ENCODE data around the gene DNM3.

Gene DNM3

DNA sequence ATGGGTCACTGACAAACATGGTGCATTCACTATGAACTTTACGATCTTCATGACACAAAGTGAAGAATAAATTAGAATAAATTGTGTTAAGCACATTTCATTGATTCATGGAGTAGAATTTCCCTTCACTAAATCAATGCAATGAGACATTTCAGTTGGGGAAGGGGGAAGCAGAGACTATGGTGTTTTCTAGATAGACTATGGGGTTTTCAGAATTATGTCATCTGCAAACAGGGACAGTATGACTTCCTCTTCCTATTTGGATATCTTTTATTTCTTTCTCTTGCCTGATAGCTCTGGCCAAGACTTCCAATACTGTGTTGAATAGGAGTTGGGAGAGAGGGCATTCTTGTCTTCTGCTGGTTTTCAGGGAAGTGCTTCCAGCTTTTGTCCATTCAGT lies 499.2 kb downstream of the DNM3 start:
- POLR2A ChIA-PET, result no interaction called here

DNA sequence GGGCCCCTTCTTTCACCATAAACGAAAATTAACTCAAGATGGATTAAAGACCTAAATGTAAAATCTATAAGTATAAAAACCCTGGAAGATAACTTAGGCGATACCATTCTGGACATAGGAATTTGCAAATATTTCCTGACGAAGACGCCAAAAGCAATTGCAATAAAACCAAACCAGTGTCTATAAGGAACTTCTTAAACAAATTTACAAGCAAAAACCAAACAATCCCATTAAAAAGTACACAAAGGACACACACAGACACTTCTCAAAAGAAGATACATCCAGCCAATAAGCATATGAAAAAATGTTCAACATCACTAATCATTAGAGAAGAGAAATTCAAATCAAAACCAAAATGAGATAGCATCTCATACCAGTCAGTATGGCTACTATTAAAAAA lies 500.4 kb downstream of the DNM3 start:
- ChIA-PET POLR2A (no interaction called here), CTCF (no interaction called here)
- TF ChIP-seq SP1 (IDR thresholded peaks at IDR 0.05) (no peak), CTBP1 (IDR thresholded peaks at IDR 0.05; ENCODE audit: borderline replicate concordance) (no peak), ELF4 (IDR thresholded peaks at IDR 0.05) (no peak), BHLHE40 (IDR thresholded peaks at IDR 0.05; ENCODE audit: borderline replicate concordance) (no peak), NFRKB (IDR thresholded peaks at IDR 0.05) (no peak), L3MBTL2 (conservative IDR thresholded peaks at IDR 0.05) (no peak), FOXA1 (IDR thresholded peaks at IDR 0.05) (no peak), HDGF (IDR thresholded peaks at IDR 0.05; ENCODE audit: borderline replicate concordance) (no peak), FOXK2 (IDR thresholded peaks at IDR 0.05) (no peak), FOXM1 (IDR thresholded peaks at IDR 0.05; ENCODE audit: borderline replicate concordance) (no peak), LEF1 (IDR thresholded peaks at IDR 0.05; ENCODE audit: borderline replicate concordance) (no peak), ZNF384 (IDR thresholded peaks at IDR 0.05) (no peak), TARDBP (IDR thresholded peaks at IDR 0.05) (no peak)
- DNase-seq (ENCODE audit: extremely low spot score), result no peak

More for the DNA sequence above, 499.2 kb downstream of the DNM3 start:
- no peak for TF ChIP-seq HDGF (IDR thresholded peaks at IDR 0.05; ENCODE audit: borderline replicate concordance)
- no peak for TF ChIP-seq FOXA1 (IDR thresholded peaks at IDR 0.05)
- no peak for TF ChIP-seq SUZ12 (IDR thresholded peaks at IDR 0.05)
- no peak for TF ChIP-seq CTBP1 (IDR thresholded peaks at IDR 0.05; ENCODE audit: borderline replicate concordance)
- no peak for TF ChIP-seq NFRKB (IDR thresholded peaks at IDR 0.05)
- TF ChIP-seq LEF1 (IDR thresholded peaks at IDR 0.05; ENCODE audit: borderline replicate concordance), result no peak
- TF ChIP-seq FOXM1 (IDR thresholded peaks at IDR 0.05; ENCODE audit: borderline replicate concordance), result no peak
- TF ChIP-seq, protein P1, sequence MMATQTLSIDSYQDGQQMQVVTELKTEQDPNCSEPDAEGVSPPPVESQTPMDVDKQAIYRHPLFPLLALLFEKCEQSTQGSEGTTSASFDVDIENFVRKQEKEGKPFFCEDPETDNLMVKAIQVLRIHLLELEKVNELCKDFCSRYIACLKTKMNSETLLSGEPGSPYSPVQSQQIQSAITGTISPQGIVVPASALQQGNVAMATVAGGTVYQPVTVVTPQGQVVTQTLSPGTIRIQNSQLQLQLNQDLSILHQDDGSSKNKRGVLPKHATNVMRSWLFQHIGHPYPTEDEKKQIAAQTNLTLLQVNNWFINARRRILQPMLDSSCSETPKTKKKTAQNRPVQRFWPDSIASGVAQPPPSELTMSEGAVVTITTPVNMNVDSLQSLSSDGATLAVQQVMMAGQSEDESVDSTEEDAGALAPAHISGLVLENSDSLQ (IDR thresholded peaks at IDR 0.05), result no peak
- TF ChIP-seq TARDBP (IDR thresholded peaks at IDR 0.05), result no peak
- no peak for TF ChIP-seq ZNF384 (IDR thresholded peaks at IDR 0.05)
- no peak for TF ChIP-seq L3MBTL2 (conservative IDR thresholded peaks at IDR 0.05)
- TF ChIP-seq ARNT (IDR thresholded peaks at IDR 0.05), result no peak
- TF ChIP-seq FOXK2 (IDR thresholded peaks at IDR 0.05), result no peak
- TF ChIP-seq SP1 (IDR thresholded peaks at IDR 0.05), result no peak
- no peak for TF ChIP-seq ELF4 (IDR thresholded peaks at IDR 0.05)
- no peak for TF ChIP-seq BHLHE40 (IDR thresholded peaks at IDR 0.05; ENCODE audit: borderline replicate concordance)
- DNase-seq (ENCODE audit: extremely low spot score), result no peak
- CTCF ChIA-PET, result no interaction called here

DNA sequence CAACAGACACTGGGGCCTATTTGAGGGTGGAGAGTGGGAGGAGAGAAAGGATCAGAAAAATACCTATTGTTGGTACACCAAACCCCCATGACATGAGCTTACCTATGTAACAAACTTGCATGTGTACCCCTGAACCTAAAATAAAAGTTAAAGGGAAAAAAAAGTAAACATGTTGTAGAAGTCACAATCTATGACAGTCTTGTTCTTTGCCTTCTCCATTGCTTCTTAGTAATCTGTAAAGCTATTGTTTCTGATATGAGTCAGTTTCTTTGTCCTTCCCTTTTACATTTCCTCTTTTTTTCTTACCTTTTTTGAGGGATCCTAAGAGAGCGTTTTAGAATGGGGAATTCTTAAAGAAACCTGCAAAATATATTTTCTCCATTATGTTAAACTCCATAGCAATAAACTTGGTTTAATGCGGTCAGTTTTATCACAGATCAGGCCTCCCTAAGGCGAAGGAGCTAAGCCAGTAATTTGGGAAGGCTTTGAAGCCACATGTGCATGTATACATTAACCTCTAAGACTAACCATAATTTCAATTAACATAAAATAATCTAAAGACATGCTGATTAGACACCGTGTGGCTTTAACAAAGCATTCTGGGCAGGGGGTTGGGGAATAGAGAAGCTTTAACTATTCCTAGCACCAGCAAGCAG lies 501.4 kb downstream of the DNM3 start:
- no peak for DNase-seq (ENCODE audit: extremely low spot score)
- CTCF ChIA-PET, result no interaction called here
- POLR2A ChIA-PET, result interaction anchor here (1.5 kb wide), 1 partner anchor 16 kb away, joined by 5 read pairs; no protein-coding TSS in a partner anchor
- TF ChIP-seq SP1 (IDR thresholded peaks at IDR 0.05) (no peak), FOXK2 (IDR thresholded peaks at IDR 0.05) (no peak), SUZ12 (IDR thresholded peaks at IDR 0.05) (no peak), CTBP1 (IDR thresholded peaks at IDR 0.05; ENCODE audit: borderline replicate concordance) (no peak)

DNA sequence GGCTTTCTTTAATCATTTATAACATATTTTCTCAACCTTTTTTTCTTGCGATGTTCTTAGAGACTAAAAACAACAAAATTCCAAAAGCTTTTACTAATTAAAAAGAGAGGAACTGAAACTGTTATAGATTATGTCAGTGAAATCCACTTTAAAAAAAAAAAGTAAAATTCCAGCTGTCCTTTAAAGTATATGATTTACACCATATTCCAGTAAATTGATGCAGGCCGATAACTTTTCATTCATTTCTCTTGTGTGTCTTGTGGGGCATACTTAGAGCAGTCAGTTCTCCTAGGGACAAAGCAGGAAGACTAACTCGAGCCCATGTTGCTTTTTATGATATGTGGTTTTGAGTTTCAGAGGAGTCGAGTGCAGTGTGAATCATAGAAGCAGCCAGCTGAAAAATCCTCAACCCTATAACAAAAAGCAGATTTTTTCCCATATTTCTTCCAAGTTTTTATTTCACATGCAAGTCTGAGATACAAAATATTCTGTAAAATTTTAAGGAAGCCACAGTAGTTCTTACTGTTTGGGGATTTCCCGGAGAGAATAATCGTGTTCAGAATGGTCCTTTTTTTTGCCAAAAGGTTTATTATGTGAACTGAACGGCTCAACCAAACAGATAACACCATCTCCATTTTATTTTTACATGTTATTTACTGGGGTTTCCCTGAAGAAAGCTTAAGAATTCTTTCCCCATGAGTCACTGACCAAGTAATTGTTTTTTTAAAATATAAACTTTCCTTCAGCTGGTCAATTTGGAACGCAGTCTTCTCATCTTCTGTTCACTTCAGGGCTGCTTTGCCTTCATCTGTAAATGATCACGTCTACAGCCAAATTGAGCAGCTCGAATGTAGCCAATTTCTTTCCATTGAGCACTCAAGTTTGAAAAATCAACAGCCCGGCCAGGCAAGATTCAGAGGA lies 502.2 kb downstream of the DNM3 start:
- ChIA-PET CTCF (no interaction called here), POLR2A (interaction anchor here (1.5 kb wide), 1 partner anchor 15 kb away, joined by 5 read pairs; no protein-coding TSS in a partner anchor)
- no peak for DNase-seq (ENCODE audit: extremely low spot score)
- TF ChIP-seq L3MBTL2 (conservative IDR thresholded peaks at IDR 0.05) (no peak), ARNT (IDR thresholded peaks at IDR 0.05) (no peak), ELF4 (IDR thresholded peaks at IDR 0.05) (no peak), FOXK2 (IDR thresholded peaks at IDR 0.05) (no peak), HDGF (IDR thresholded peaks at IDR 0.05; ENCODE audit: borderline replicate concordance) (no peak), FOXA1 (IDR thresholded peaks at IDR 0.05) (no peak), FOXM1 (IDR thresholded peaks at IDR 0.05; ENCODE audit: borderline replicate concordance) (no peak), NFRKB (IDR thresholded peaks at IDR 0.05) (no peak), LEF1 (IDR thresholded peaks at IDR 0.05; ENCODE audit: borderline replicate concordance) (no peak)
- TF ChIP-seq, protein P1 (IDR thresholded peaks at IDR 0.05), result no peak; the same call in 1 of the 2 replicates

DNA sequence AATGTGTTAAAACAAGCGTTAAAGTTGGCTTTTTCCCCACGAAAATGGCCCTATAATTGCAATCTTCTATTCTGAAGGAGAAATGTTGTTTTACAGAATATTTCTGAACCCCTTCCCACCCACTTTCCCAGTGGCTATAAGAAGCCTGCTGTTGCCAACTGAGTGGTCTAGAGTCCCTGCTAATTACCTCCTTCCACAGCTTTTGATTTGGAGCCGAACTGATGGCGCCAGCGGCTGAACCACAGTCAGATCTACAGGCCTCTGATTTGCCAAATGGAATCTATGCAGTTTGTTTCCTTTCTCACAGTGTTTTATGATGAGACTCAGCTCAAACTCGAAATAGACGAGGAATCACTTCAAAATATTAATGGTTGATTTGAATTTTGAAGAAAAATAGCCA lies 503.1 kb downstream of the DNM3 start:
- CTCF ChIA-PET, result no interaction called here
- TF ChIP-seq LEF1 (IDR thresholded peaks at IDR 0.05; ENCODE audit: borderline replicate concordance), result no peak
- TF ChIP-seq ZNF384 (IDR thresholded peaks at IDR 0.05), result no peak
- no peak for TF ChIP-seq ELF4 (IDR thresholded peaks at IDR 0.05)
- TF ChIP-seq, protein P1 (IDR thresholded peaks at IDR 0.05), result no peak
- TF ChIP-seq ARNT (IDR thresholded peaks at IDR 0.05), result no peak
- TF ChIP-seq FOXM1 (IDR thresholded peaks at IDR 0.05; ENCODE audit: borderline replicate concordance), result no peak
- TF ChIP-seq FOXK2 (IDR thresholded peaks at IDR 0.05), result no peak
- no peak for TF ChIP-seq CTBP1 (IDR thresholded peaks at IDR 0.05; ENCODE audit: borderline replicate concordance)
- TF ChIP-seq L3MBTL2 (conservative IDR thresholded peaks at IDR 0.05), result no peak
- no peak for TF ChIP-seq TARDBP (IDR thresholded peaks at IDR 0.05)
- no peak for TF ChIP-seq BHLHE40 (IDR thresholded peaks at IDR 0.05; ENCODE audit: borderline replicate concordance)
- TF ChIP-seq SUZ12 (IDR thresholded peaks at IDR 0.05), result no peak
- no peak for TF ChIP-seq HDGF (IDR thresholded peaks at IDR 0.05; ENCODE audit: borderline replicate concordance)
- no peak for TF ChIP-seq FOXA1 (IDR thresholded peaks at IDR 0.05)
- DNase-seq (ENCODE audit: extremely low spot score), result no peak
- POLR2A ChIA-PET, result interaction anchor here (1.5 kb wide), 1 partner anchor 14 kb away, joined by 5 read pairs; no protein-coding TSS in a partner anchor
